Measurements from ENCODE around the gene SORCS2. TPM values are rescaled to one million over a fixed set of nuclear protein-coding genes. Genes with fewer than 3 reads are reported as not detected.

Gene SORCS2
- total and polyA plus RNA-seq, 2 donors, result 2.2 to 2.7 TPM

DNA sequence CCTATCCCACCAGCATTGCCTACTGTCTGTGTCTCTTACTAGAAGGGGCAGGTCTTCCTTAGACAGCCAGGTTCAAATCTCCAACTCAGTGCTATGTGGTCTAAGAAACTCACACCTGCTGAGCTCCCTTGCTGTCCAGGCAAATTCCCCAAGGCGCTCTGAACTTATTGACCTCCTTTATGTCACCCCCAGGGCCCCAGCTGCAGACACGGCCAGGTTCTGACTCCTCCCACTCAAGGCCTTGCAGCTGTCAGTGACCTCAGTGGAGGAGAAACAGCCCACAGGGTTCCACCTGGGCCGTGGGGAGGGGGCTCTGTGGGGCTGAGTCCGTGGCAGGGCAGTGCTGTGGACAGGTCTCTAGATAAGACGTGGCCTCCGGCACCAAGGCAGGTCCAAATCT lies 284.5 kb downstream of the SORCS2 start:
- Histone ChIP-seq H3K36me3 (ENCODE audit: control insufficient read depth in 2 of 2, insufficient read depth in 2 of 2, low read length in 1 of 2) (no peaks in the 10 kb centered on the region), H3K9me3 (ENCODE audit: control insufficient read depth in 2 of 2, insufficient read depth in 1 of 2, low read length in 1 of 2) (no peaks in the 10 kb centered on the region), H3K4me3 (ENCODE audit: low read length in 2 of 2) (no peak overlapping the region), H3K4me1 (ENCODE audit: control insufficient read depth in 2 of 2, insufficient read depth in 2 of 2, low read length in 2 of 2) (no peaks in the 10 kb centered on the region), H3K27ac (ENCODE audit: low read depth in 1 of 2, low read length in 1 of 2) (no peak overlapping the region), H3K27me3 (ENCODE audit: control insufficient read depth in 2 of 2, insufficient read depth in 1 of 2, low read length in 1 of 2) (no peaks in the 10 kb centered on the region)
- DNase-seq (ENCODE audit: low read depth in 6 of 9, low spot score in 9 of 9), result no peak
- WGBS, result 71% methylated on average over 6 of the region's 6 CpGs

DNA sequence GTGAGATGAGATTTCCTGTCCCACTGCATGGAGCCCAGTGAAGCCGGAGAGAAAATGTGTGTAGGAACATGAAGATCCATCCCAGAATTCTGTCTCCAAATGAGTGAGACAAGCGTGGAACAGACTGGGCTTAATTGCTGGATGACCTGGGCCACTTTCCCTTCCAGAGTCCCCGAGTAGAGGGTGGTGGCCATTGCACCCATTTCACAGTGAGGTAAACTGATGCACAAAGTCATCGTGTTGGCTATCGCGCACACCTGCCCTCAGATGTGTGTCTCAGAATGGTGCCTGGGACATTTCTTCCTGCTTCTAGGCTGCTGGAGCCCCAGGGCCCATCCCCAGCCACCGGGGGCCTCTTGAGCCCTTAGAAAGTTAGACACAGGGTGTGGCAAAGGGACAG lies 285.4 kb downstream of the SORCS2 start:
- Histone ChIP-seq H3K36me3 (ENCODE audit: control insufficient read depth in 2 of 2, insufficient read depth in 2 of 2, low read length in 1 of 2) (no peaks in the 10 kb centered on the region), H3K9me3 (ENCODE audit: control insufficient read depth in 2 of 2, insufficient read depth in 1 of 2, low read length in 1 of 2) (no peaks in the 10 kb centered on the region), H3K4me3 (ENCODE audit: low read length in 2 of 2) (no peak overlapping the region), H3K4me1 (ENCODE audit: control insufficient read depth in 2 of 2, insufficient read depth in 2 of 2, low read length in 2 of 2) (no peaks in the 10 kb centered on the region), H3K27ac (ENCODE audit: low read depth in 1 of 2, low read length in 1 of 2) (no peak overlapping the region), H3K27me3 (ENCODE audit: control insufficient read depth in 2 of 2, insufficient read depth in 1 of 2, low read length in 1 of 2) (no peaks in the 10 kb centered on the region)
- 93% methylated on average over 7 of the region's 7 CpGs for WGBS
- DNase-seq (ENCODE audit: low read depth in 6 of 9, low spot score in 9 of 9), result no peak

- H3K9me3 ChIP-seq (ENCODE audit: control insufficient read depth in 2 of 2, insufficient read depth in 1 of 2, low read length in 1 of 2), result no peaks in the 10 kb centered on the region
- no peaks in the 10 kb centered on the region for H3K4me1 ChIP-seq (ENCODE audit: control insufficient read depth in 2 of 2, insufficient read depth in 2 of 2, low read length in 2 of 2)
- whole genome bisulfite sequencing, result 87% methylated on average over 11 of the region's 11 CpGs
- H3K4me3 ChIP-seq (ENCODE audit: low read length in 2 of 2), result no peak overlapping the region
- no peaks in the 10 kb centered on the region for H3K27me3 ChIP-seq (ENCODE audit: control insufficient read depth in 2 of 2, insufficient read depth in 1 of 2, low read length in 1 of 2)
- no peak overlapping the region for H3K27ac ChIP-seq (ENCODE audit: low read depth in 1 of 2, low read length in 1 of 2)
- DNase-seq (ENCODE audit: low read depth in 6 of 9, low spot score in 9 of 9), result no peak
- no peaks in the 10 kb centered on the region for H3K36me3 ChIP-seq (ENCODE audit: control insufficient read depth in 2 of 2, insufficient read depth in 2 of 2, low read length in 1 of 2)
Observed at GRCh38 chr4:7478665-7479064, 286.3 kb downstream of the SORCS2 start.

GRCh38 chr4:7480423-7480822 lies 288.1 kb downstream of the SORCS2 start:
- Histone ChIP-seq H3K27ac (ENCODE audit: low read depth in 1 of 2, low read length in 1 of 2) (no peak overlapping the region), H3K27me3 (ENCODE audit: control insufficient read depth in 2 of 2, insufficient read depth in 1 of 2, low read length in 1 of 2) (no peaks in the 10 kb centered on the region), H3K4me3 (ENCODE audit: low read length in 2 of 2) (no peak overlapping the region), H3K4me1 (ENCODE audit: control insufficient read depth in 2 of 2, insufficient read depth in 2 of 2, low read length in 2 of 2) (no peaks in the 10 kb centered on the region), H3K9me3 (ENCODE audit: control insufficient read depth in 2 of 2, insufficient read depth in 1 of 2, low read length in 1 of 2) (no peaks in the 10 kb centered on the region), H3K36me3 (ENCODE audit: control insufficient read depth in 2 of 2, insufficient read depth in 2 of 2, low read length in 1 of 2) (no peaks in the 10 kb centered on the region)
- 91% methylated on average over 16 of the region's 16 CpGs for WGBS
- DNase-seq (ENCODE audit: low read depth in 6 of 9, low spot score in 9 of 9), result no peak

DNA sequence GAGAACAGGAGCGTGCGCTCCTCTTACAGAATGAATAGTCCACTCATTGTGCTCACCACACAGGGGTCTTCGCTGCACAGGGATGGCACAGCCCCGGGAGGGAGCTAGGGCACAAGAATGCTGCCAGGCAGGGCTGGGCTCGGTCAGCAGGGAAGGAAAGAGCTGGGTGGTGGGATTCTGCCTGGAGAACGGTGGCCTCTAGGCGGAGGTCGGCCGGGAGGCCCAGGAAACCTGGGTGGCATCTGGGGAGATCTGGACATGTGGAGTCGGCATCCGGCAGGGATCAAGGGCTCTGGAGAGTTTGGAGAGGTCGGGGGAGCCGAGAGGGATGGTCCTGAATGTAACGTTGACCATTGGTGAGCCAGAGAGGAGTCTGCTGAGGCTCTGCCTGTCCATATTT lies 288.9 kb downstream of the SORCS2 start:
- Histone ChIP-seq H3K4me1 (ENCODE audit: control insufficient read depth in 2 of 2, insufficient read depth in 2 of 2, low read length in 2 of 2) (no peaks in the 10 kb centered on the region), H3K9me3 (ENCODE audit: control insufficient read depth in 2 of 2, insufficient read depth in 1 of 2, low read length in 1 of 2) (no peaks in the 10 kb centered on the region), H3K36me3 (ENCODE audit: control insufficient read depth in 2 of 2, insufficient read depth in 2 of 2, low read length in 1 of 2) (no peaks in the 10 kb centered on the region), H3K27ac (ENCODE audit: low read depth in 1 of 2, low read length in 1 of 2) (no peak overlapping the region), H3K4me3 (ENCODE audit: low read length in 2 of 2) (no peak overlapping the region), H3K27me3 (ENCODE audit: control insufficient read depth in 2 of 2, insufficient read depth in 1 of 2, low read length in 1 of 2) (no peaks in the 10 kb centered on the region)
- WGBS, result 93% methylated on average over 14 of the region's 14 CpGs
- no peak for DNase-seq (ENCODE audit: low read depth in 6 of 9, low spot score in 9 of 9)

GRCh38 chr4:7485096-7485495 lies 292.8 kb downstream of the SORCS2 start:
- Histone ChIP-seq H3K27me3 (ENCODE audit: control insufficient read depth in 2 of 2, insufficient read depth in 1 of 2, low read length in 1 of 2) (no peaks in the 10 kb centered on the region), H3K9me3 (ENCODE audit: control insufficient read depth in 2 of 2, insufficient read depth in 1 of 2, low read length in 1 of 2) (no peaks in the 10 kb centered on the region), H3K36me3 (ENCODE audit: control insufficient read depth in 2 of 2, insufficient read depth in 2 of 2, low read length in 1 of 2) (no peaks in the 10 kb centered on the region), H3K4me3 (ENCODE audit: low read length in 2 of 2) (no peak overlapping the region), H3K4me1 (ENCODE audit: control insufficient read depth in 2 of 2, insufficient read depth in 2 of 2, low read length in 2 of 2) (no peaks in the 10 kb centered on the region), H3K27ac (ENCODE audit: low read depth in 1 of 2, low read length in 1 of 2) (no peak overlapping the region)
- DNase-seq (ENCODE audit: low read depth in 6 of 9, low spot score in 9 of 9), result no peak
- 77% methylated on average over 7 of the region's 7 CpGs for WGBS

DNA sequence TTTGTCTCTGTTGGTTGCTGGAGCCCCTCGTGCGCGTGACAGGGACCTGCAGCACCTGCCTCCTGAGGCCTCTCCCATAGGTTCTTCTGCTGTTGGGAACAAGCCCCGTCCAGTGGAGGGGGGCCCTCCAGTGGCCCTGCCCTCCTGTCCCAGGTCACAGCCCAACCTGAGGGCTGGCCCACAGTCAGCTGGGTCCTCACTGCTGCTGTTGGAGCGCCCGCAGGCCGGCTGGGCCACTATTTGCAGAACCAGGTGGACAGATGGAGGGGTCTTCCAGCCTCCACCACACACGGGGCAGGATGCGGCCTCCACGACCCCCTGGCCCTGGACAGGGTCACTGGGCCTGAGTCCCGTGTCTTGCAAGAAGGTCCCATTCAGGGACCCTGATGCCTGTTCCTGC lies 293.8 kb downstream of the SORCS2 start:
- no peak for DNase-seq (ENCODE audit: low read depth in 6 of 9, low spot score in 9 of 9)
- no peaks in the 10 kb centered on the region for H3K36me3 ChIP-seq (ENCODE audit: control insufficient read depth in 2 of 2, insufficient read depth in 2 of 2, low read length in 1 of 2)
- 89% methylated on average over 11 of the region's 11 CpGs for WGBS

GRCh38 chr4:7487502-7487901 lies 295.2 kb downstream of the SORCS2 start:
- H3K36me3 ChIP-seq (ENCODE audit: control insufficient read depth in 2 of 2, insufficient read depth in 2 of 2, low read length in 1 of 2), result no peaks in the 10 kb centered on the region
- 56% methylated on average over 10 of the region's 10 CpGs for WGBS
- DNase-seq (ENCODE audit: low read depth in 6 of 9, low spot score in 9 of 9), result no peak
- H3K4me1 ChIP-seq (ENCODE audit: control insufficient read depth in 2 of 2, insufficient read depth in 2 of 2, low read length in 2 of 2), result no peaks in the 10 kb centered on the region
- H3K4me3 ChIP-seq (ENCODE audit: low read length in 2 of 2), result no peak overlapping the region
- no peak overlapping the region for H3K27ac ChIP-seq (ENCODE audit: low read depth in 1 of 2, low read length in 1 of 2)
- H3K9me3 ChIP-seq (ENCODE audit: control insufficient read depth in 2 of 2, insufficient read depth in 1 of 2, low read length in 1 of 2), result no peaks in the 10 kb centered on the region
- no peaks in the 10 kb centered on the region for H3K27me3 ChIP-seq (ENCODE audit: control insufficient read depth in 2 of 2, insufficient read depth in 1 of 2, low read length in 1 of 2)

More for the DNA sequence above, 293.8 kb downstream of the SORCS2 start:
- no peak overlapping the region for H3K27ac ChIP-seq (ENCODE audit: low read depth in 1 of 2, low read length in 1 of 2)
- no peak overlapping the region for H3K4me3 ChIP-seq (ENCODE audit: low read length in 2 of 2)
- no peaks in the 10 kb centered on the region for H3K4me1 ChIP-seq (ENCODE audit: control insufficient read depth in 2 of 2, insufficient read depth in 2 of 2, low read length in 2 of 2)
- H3K9me3 ChIP-seq (ENCODE audit: control insufficient read depth in 2 of 2, insufficient read depth in 1 of 2, low read length in 1 of 2), result no peaks in the 10 kb centered on the region
- H3K27me3 ChIP-seq (ENCODE audit: control insufficient read depth in 2 of 2, insufficient read depth in 1 of 2, low read length in 1 of 2), result no peaks in the 10 kb centered on the region

GRCh38 chr4:7487998-7488671 lies 295.8 kb downstream of the SORCS2 start:
- WGBS, result 80% methylated on average over 15 of the region's 15 CpGs
- DNase-seq (ENCODE audit: low read depth in 6 of 9, low spot score in 9 of 9), result no peak
- Histone ChIP-seq H3K9me3 (ENCODE audit: control insufficient read depth in 2 of 2, insufficient read depth in 1 of 2, low read length in 1 of 2) (no peaks in the 10 kb centered on the region), H3K4me3 (ENCODE audit: low read length in 2 of 2) (no peak overlapping the region), H3K27me3 (ENCODE audit: control insufficient read depth in 2 of 2, insufficient read depth in 1 of 2, low read length in 1 of 2) (no peaks in the 10 kb centered on the region), H3K36me3 (ENCODE audit: control insufficient read depth in 2 of 2, insufficient read depth in 2 of 2, low read length in 1 of 2) (no peaks in the 10 kb centered on the region), H3K4me1 (ENCODE audit: control insufficient read depth in 2 of 2, insufficient read depth in 2 of 2, low read length in 2 of 2) (no peaks in the 10 kb centered on the region), H3K27ac (ENCODE audit: low read depth in 1 of 2, low read length in 1 of 2) (no peak overlapping the region)

Measured in thymus (tissue), 11 donors.